ENCODE measurements around the gene ANOS1. TPM values are rescaled to one million over a fixed set of nuclear protein-coding genes. Genes with fewer than 3 reads are reported as not detected.

ANOS1 gene
- total and polyA plus RNA-seq, 12 donors: 0.60 to 7.3 (median 2.0) TPM

DNA sequence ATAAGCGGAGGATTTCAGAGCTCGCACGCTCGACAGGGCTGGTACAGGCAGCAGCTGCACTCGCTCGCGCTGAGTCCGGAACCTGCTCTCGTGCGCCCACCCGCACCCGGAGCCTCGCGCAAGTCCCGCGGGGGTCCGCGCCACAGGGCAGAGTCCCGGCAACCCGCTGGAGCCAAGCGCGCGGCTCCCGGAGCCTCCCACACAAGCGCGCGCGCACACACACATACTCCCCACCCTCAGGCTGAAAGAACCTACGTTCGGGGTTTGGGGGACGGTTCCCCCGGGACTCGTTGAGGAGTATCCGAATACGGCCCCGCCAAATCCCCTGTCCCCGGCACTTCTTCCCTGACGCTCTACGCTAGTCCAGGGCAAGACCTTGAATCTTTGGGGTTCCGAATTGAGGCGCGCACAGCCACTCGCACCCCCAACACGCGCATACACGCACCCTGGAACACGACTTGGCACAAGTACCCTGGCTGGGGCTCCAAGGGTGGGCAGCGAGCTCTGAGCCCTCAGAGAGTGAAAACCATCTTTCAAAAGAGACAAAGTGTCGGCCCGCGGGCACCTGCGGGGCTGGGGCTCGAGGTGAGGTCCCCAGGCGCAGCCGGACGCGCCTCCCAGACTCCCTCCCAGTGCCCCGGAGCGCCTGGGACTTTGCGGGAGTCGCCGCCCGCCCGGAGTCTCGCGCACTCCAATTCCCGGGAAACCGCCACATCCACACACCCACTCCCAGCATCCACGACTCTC, 952 bp downstream of the ANOS1 start:
- intact Hi-C loops (cut with DNase I): loop anchor here in 1 of 2 donors (10.0 kb wide), 1 partner anchor 736 kb away; no protein-coding TSS in a partner anchor
- Histone ChIP-seq H3K36me3 (replicated peaks in 1 of 2) (no peaks in the 10 kb centered on the region), H3K27ac (no peak overlapping the region), H3K27me3 (peaks cover 40% of the 10 kb centered on the region), H3K4me3 (peak overlapping the region in 1 of 4 donors; percentile 46), H3K9me3 (replicated peaks in 1 of 3) (no peaks in the 10 kb centered on the region), H3K4me1 (replicated peaks in 1 of 2) (no peaks in the 10 kb centered on the region)
- DNase-seq: no peak
- 0 to 2% (median 1%) methylated on average over 1 to 69 of the region's 69 CpGs for WGBS, 4 donors
- no peak for TF ChIP-seq POLR2A (IDR thresholded peaks at IDR 0.05)
- TF ChIP-seq, protein P1, sequence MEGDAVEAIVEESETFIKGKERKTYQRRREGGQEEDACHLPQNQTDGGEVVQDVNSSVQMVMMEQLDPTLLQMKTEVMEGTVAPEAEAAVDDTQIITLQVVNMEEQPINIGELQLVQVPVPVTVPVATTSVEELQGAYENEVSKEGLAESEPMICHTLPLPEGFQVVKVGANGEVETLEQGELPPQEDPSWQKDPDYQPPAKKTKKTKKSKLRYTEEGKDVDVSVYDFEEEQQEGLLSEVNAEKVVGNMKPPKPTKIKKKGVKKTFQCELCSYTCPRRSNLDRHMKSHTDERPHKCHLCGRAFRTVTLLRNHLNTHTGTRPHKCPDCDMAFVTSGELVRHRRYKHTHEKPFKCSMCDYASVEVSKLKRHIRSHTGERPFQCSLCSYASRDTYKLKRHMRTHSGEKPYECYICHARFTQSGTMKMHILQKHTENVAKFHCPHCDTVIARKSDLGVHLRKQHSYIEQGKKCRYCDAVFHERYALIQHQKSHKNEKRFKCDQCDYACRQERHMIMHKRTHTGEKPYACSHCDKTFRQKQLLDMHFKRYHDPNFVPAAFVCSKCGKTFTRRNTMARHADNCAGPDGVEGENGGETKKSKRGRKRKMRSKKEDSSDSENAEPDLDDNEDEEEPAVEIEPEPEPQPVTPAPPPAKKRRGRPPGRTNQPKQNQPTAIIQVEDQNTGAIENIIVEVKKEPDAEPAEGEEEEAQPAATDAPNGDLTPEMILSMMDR (IDR thresholded peaks at IDR 0.05): no peak

DNA sequence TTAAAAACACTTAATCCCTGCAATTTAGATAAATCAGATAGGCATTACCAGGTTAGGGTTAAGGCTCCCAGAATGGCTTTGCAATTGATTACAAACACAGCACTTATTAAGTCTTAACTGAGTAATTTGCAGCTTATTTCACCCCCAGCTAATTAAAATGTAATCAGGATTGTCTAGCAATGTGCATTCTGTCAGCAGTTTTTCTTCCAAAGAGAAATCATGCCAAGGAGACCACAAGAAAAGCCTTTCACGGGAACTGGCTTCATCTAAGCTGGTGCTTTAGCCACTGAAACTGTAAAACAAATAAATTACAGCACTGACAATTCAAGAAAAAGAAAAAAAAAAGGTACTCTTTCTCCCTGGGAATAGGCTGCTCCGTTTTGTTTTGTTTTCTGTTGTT, 2.1 kb downstream of the ANOS1 start:
- Histone ChIP-seq H3K4me1 (replicated peaks in 1 of 2) (no peaks in the 10 kb centered on the region), H3K27ac (no peak overlapping the region), H3K9me3 (replicated peaks in 1 of 3) (no peaks in the 10 kb centered on the region), H3K27me3 (peaks cover 40% of the 10 kb centered on the region), H3K36me3 (replicated peaks in 1 of 2) (no peaks in the 10 kb centered on the region), H3K4me3 (no peak overlapping the region)
- intact Hi-C loops (cut with DNase I): loop anchor here in 1 of 2 donors (10.0 kb wide), 1 partner anchor 735 kb away; no protein-coding TSS in a partner anchor
- DNase-seq: no peak
- TF ChIP-seq, protein P1 (IDR thresholded peaks at IDR 0.05): no peak
- TF ChIP-seq POLR2A (IDR thresholded peaks at IDR 0.05): no peak
- 15 to 40% (median 22%) methylated on average over 2 of the region's 2 CpGs for WGBS, 4 donors

DNA sequence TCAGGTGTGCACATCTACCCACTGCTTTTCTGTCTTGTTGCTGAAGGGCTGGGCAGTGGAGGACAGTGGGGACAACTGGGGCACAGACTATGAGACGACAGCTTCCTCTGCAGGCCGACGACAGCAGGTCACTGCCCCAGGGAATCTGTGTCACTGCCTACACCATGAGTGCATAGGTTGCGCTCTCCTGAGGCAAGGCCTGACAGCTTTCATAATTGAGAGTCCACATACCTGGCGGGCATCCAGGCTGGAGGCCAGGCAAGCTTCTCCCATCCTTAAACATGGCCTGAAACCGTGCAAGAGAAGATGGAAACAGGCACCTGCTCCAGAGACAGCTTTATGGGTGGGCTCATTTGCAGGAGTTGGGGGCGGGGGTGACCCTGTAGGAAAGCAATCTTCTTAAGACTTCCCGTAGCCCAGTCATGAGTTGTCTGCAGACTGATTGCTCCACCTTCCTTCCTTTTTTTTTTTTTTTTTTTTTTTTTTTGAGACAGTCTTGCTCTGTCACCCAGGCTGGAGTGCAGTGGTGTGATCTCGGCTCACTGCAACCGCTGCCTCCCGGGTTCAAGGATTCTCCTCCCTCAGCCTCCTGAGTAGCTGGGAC, 2.9 kb downstream of the ANOS1 start:
- Histone ChIP-seq H3K27ac (no peak overlapping the region), H3K4me1 (replicated peaks in 1 of 2) (no peaks in the 10 kb centered on the region), H3K4me3 (no peak overlapping the region), H3K9me3 (replicated peaks in 1 of 3) (no peaks in the 10 kb centered on the region), H3K27me3 (peaks cover 40% of the 10 kb centered on the region), H3K36me3 (replicated peaks in 1 of 2) (no peaks in the 10 kb centered on the region)
- intact Hi-C loops (cut with DNase I): no loop called here
- DNase-seq: no peak
- WGBS, 4 donors: 48 to 65% (median 54%) methylated on average over 5 to 11 of the region's 11 CpGs
- TF ChIP-seq POLR2A (IDR thresholded peaks at IDR 0.05): no peak
- TF ChIP-seq, protein P1 (IDR thresholded peaks at IDR 0.05): no peak

DNA sequence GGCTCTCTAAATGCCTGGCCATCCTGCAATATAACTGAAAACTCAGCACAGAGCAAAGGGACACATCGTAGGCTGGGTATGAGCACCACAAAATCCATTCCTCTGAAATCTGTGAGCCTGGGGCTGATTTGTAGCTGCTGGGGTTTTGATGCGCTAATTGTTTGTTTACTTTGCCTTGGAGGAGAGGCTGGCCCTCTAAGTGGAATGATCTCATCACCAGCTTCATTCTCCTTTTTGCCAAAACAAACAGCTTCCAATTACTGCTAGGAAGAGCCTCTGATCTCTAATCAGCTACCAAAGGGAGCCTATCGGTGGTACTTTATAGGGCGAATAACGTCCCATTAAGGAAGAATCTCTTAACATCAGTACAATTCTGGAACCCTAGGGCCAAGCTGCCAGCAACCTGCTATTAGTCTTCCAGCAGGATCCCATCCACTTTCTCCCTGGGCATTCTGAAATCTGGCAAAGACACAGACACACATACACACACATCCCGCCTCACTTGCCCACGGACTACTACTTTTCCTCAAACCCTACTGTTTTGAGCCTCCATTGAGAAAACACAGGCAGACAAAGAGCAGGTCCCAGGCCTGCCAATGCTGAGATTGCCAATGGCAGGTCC, 5.8 kb downstream of the ANOS1 start:
- H3K9me3 ChIP-seq (replicated peaks in 1 of 3): no peaks in the 10 kb centered on the region
- no peak overlapping the region for H3K27ac ChIP-seq
- no peaks in the 10 kb centered on the region for H3K36me3 ChIP-seq (replicated peaks in 1 of 2)
- intact Hi-C loops (cut with DNase I): no loop called here
- no peak overlapping the region for H3K4me3 ChIP-seq
- no peak for DNase-seq
- TF ChIP-seq, protein P1 (IDR thresholded peaks at IDR 0.05): no peak
- TF ChIP-seq POLR2A (IDR thresholded peaks at IDR 0.05): no peak
- H3K27me3 ChIP-seq: peaks cover 21% of the 10 kb centered on the region
- H3K4me1 ChIP-seq (replicated peaks in 1 of 2): no peaks in the 10 kb centered on the region
- 33 to 72% (median 44%) methylated on average over 3 to 7 of the region's 7 CpGs for WGBS, 4 donors
